HUES6 (cell line): ENCODE results near the gene NIPA2.

ENCODE experiments used
- H3K27ac ChIP-seq: 2 replicates; pipeline ENCODE4 v1.7.0; 2013; ENCODE audit warnings: low read depth, mild to moderate bottlenecking, low read length, inconsistent platforms
- H3K27me3 ChIP-seq: 2 replicates; pipeline ENCODE4 v1.6.1; 2013; ENCODE audit warnings: low read length; ENCODE audit not compliant: control insufficient read depth, insufficient read depth
- H3K36me3 ChIP-seq: 2 replicates; pipeline ENCODE4 v1.6.1; 2013; ENCODE audit warnings: low read length; ENCODE audit not compliant: control insufficient read depth, insufficient read depth
- H3K4me1 ChIP-seq: 2 replicates; pipeline ENCODE4 v1.6.1; 2013; ENCODE audit warnings: low read length; ENCODE audit not compliant: control insufficient read depth, insufficient read depth
- H3K4me3 ChIP-seq: 2 replicates; pipeline ENCODE4 v1.5.1; 2013; ENCODE audit warnings: low read depth, low read length
- H3K9ac ChIP-seq: one replicate; pipeline ENCODE4 v1.6.1; 2013; ENCODE audit warnings: mild to moderate bottlenecking, low read length
- H3K9me3 ChIP-seq: 2 replicates; pipeline ENCODE4 v1.6.1; 2013; ENCODE audit warnings: low read depth, low read length; ENCODE audit not compliant: control insufficient read depth, insufficient read depth

NIPA2 gene

GRCh38 chr15:22877607-22878006, 39.1 kb downstream of the NIPA2 start:
- H3K36me3 ChIP-seq = peaks cover 80% of the 10 kb centered on the region
- no peaks in the 10 kb centered on the region for H3K27me3 ChIP-seq
- no peak overlapping the region for H3K27ac ChIP-seq
- H3K9me3 ChIP-seq = peaks cover 4% of the 10 kb centered on the region; the same call in 1 of the 2 replicates
- H3K4me3 ChIP-seq = no peak overlapping the region
- peaks cover 15% of the 10 kb centered on the region for H3K4me1 ChIP-seq
- no peak overlapping the region for H3K9ac ChIP-seq

GRCh38 chr15:22878103-22878502, 39.6 kb downstream of the NIPA2 start:
- Histone ChIP-seq H3K36me3 (peaks cover 81% of the 10 kb centered on the region), H3K4me1 (peaks cover 10% of the 10 kb centered on the region), H3K27ac (no peak overlapping the region)

GRCh38 chr15:22880068-22880980, 41.9 kb downstream of the NIPA2 start:
- Histone ChIP-seq H3K9me3 (peaks cover 4% of the 10 kb centered on the region; the same call in 1 of the 2 replicates), H3K27ac (no peak overlapping the region), H3K4me3 (no peak overlapping the region), H3K4me1 (no peaks in the 10 kb centered on the region), H3K36me3 (peaks cover 62% of the 10 kb centered on the region), H3K27me3 (no peaks in the 10 kb centered on the region), H3K9ac (no peak overlapping the region)

More at GRCh38 chr15:22878103-22878502, 39.6 kb downstream of the NIPA2 start:
- no peaks in the 10 kb centered on the region for H3K27me3 ChIP-seq
- H3K4me3 ChIP-seq = no peak overlapping the region
- H3K9ac ChIP-seq = peak overlapping the region; percentile 15
- peaks cover 4% of the 10 kb centered on the region; the same call in 1 of the 2 replicates for H3K9me3 ChIP-seq

GRCh38 chr15:22880981-22881738, 42.7 kb downstream of the NIPA2 start:
- Histone ChIP-seq H3K9me3 (peaks cover 4% of the 10 kb centered on the region; the same call in 1 of the 2 replicates), H3K27ac (no peak overlapping the region), H3K27me3 (no peaks in the 10 kb centered on the region), H3K4me1 (no peaks in the 10 kb centered on the region), H3K4me3 (no peak overlapping the region), H3K9ac (no peak overlapping the region), H3K36me3 (peaks cover 58% of the 10 kb centered on the region)

GRCh38 chr15:22881739-22882440, 43.4 kb downstream of the NIPA2 start:
- H3K9ac ChIP-seq = no peak overlapping the region
- no peaks in the 10 kb centered on the region for H3K27me3 ChIP-seq
- H3K9me3 ChIP-seq = peaks cover 3% of the 10 kb centered on the region; the same call in 1 of the 2 replicates
- H3K4me1 ChIP-seq = no peaks in the 10 kb centered on the region
- H3K36me3 ChIP-seq = peaks cover 55% of the 10 kb centered on the region
- H3K27ac ChIP-seq = no peak overlapping the region
- no peak overlapping the region for H3K4me3 ChIP-seq

GRCh38 chr15:22883196-22883595, 44.7 kb downstream of the NIPA2 start:
- Histone ChIP-seq H3K9me3 (no peaks in the 10 kb centered on the region), H3K27me3 (no peaks in the 10 kb centered on the region), H3K27ac (no peak overlapping the region), H3K4me1 (no peaks in the 10 kb centered on the region), H3K4me3 (no peak overlapping the region), H3K9ac (no peak overlapping the region), H3K36me3 (peaks cover 53% of the 10 kb centered on the region)

- Histone ChIP-seq H3K36me3 (peaks cover 50% of the 10 kb centered on the region), H3K27ac (no peak overlapping the region), H3K27me3 (no peaks in the 10 kb centered on the region), H3K4me3 (no peak overlapping the region), H3K4me1 (no peaks in the 10 kb centered on the region), H3K9me3 (no peaks in the 10 kb centered on the region), H3K9ac (no peak overlapping the region)
These were observed 45.9 kb downstream of the NIPA2 start for GRCh38 chr15:22884344-22884743.

- H3K4me1 ChIP-seq = no peaks in the 10 kb centered on the region
- no peak overlapping the region for H3K27ac ChIP-seq
- peaks cover 44% of the 10 kb centered on the region for H3K36me3 ChIP-seq
- H3K9me3 ChIP-seq = no peaks in the 10 kb centered on the region
- H3K27me3 ChIP-seq = no peaks in the 10 kb centered on the region
- no peak overlapping the region for H3K4me3 ChIP-seq
- H3K9ac ChIP-seq = no peak overlapping the region
These were observed 46.7 kb downstream of the NIPA2 start for GRCh38 chr15:22885120-22885519.

GRCh38 chr15:22887157-22887951, 48.9 kb downstream of the NIPA2 start:
- H3K36me3 ChIP-seq = peaks cover 34% of the 10 kb centered on the region
- no peak overlapping the region for H3K9ac ChIP-seq
- no peaks in the 10 kb centered on the region for H3K27me3 ChIP-seq
- H3K4me1 ChIP-seq = no peaks in the 10 kb centered on the region
- H3K4me3 ChIP-seq = no peak overlapping the region
- H3K27ac ChIP-seq = no peak overlapping the region
- H3K9me3 ChIP-seq = no peaks in the 10 kb centered on the region

- no peak overlapping the region for H3K27ac ChIP-seq
- no peaks in the 10 kb centered on the region for H3K9me3 ChIP-seq
These were observed 49.8 kb downstream of the NIPA2 start for GRCh38 chr15:22888120-22888859.

More at GRCh38 chr15:22888120-22888859, 49.8 kb downstream of the NIPA2 start:
- no peaks in the 10 kb centered on the region for H3K4me1 ChIP-seq
- H3K36me3 ChIP-seq = peaks cover 34% of the 10 kb centered on the region
- H3K27me3 ChIP-seq = no peaks in the 10 kb centered on the region
- no peak overlapping the region for H3K4me3 ChIP-seq
- no peak overlapping the region for H3K9ac ChIP-seq
